MCF 10A (cell line): ENCODE measurements around the gene SLC5A1. TPM values are rescaled to one million over a fixed set of nuclear protein-coding genes. Genes with fewer than 3 reads are reported as not detected.

ENCODE experiments used
- BruUV-seq: library from RNA; stranded (reverse); fragments of 400-500 nt; replicated peaks from 2 replicates; lab custom pipeline; 2021; lab: Mats Ljungman, UMichigan
- CTCF ChIA-PET: fragments of 300-600 bp; sonication (Branson Sonifier 250); formaldehyde crosslinking; extraction: SDS; loops from one replicate; lab custom pipeline; 2021; ENCODE audit warnings: antibody characterized with exemption, inconsistent platforms; lab: Yijun Ruan, JAX
- POLR2A ChIA-PET: fragments of 300-600, 350-650 bp; sonication (Branson Sonifier 250); formaldehyde crosslinking; extraction: SDS; loops from one replicate; lab custom pipeline; 2020; ENCODE audit warnings: antibody characterized with exemption, inconsistent platforms; lab: Yijun Ruan, JAX
- DNase-seq: peaks from one replicate; pipeline ENCODE4 v3.0.0-alpha.2; 2018; ENCODE audit not compliant: unreplicated experiment
- H3K27ac Mint-ChIP-seq: one replicate; pipeline ENCODE4 v1.8.0; 2022; ENCODE audit warnings: mild to moderate bottlenecking, low read depth, mixed read lengths; ENCODE audit not compliant: unreplicated experiment
- H3K27me3 Mint-ChIP-seq: one replicate; pipeline ENCODE4 v1.8.0; 2022; ENCODE audit warnings: mixed read lengths; ENCODE audit not compliant: insufficient read depth, unreplicated experiment
- H3K36me3 Mint-ChIP-seq: one replicate; pipeline ENCODE4 v1.8.0; 2022; ENCODE audit warnings: mild to moderate bottlenecking, moderate library complexity, mixed read lengths; ENCODE audit not compliant: insufficient read depth, unreplicated experiment
- H3K4me1 Mint-ChIP-seq: one replicate; pipeline ENCODE4 v1.8.0; 2022; ENCODE audit warnings: mixed read lengths; ENCODE audit not compliant: insufficient read depth, unreplicated experiment
- H3K4me3 Mint-ChIP-seq: one replicate; pipeline ENCODE4 v1.8.0; 2022; ENCODE audit warnings: mild to moderate bottlenecking, moderate library complexity, mixed read lengths; ENCODE audit not compliant: unreplicated experiment
- H3K9me3 Mint-ChIP-seq: one replicate; pipeline ENCODE4 v1.8.0; 2022; ENCODE audit warnings: mixed read lengths; ENCODE audit not compliant: unreplicated experiment
- CTCF ChIP-seq: fragments of 200-600 bp; IDR thresholded peaks from one replicate; pipeline ENCODE4 v1.8.0; 2022; ENCODE audit warnings: antibody characterized with exemption, mild to moderate bottlenecking; ENCODE audit not compliant: unreplicated experiment
- intact Hi-C: fragments of 100-400 bp; cut with micrococcal nuclease; formaldehyde crosslinking; loops from 2 replicates; pipeline ENCODE4 v1.14.1; 2022
- total RNA-seq: library from RNA; stranded (reverse); gene quantifications from 2 replicates; pipeline ENCODE4 v1.2.3, GENCODE V29; 2022

Gene SLC5A1
- total RNA-seq, 1 experiment from 2014 or later = not detected

- intact Hi-C loops = no loop called here
- no peak overlapping the region for H3K4me3 Mint-ChIP-seq
- H3K27ac Mint-ChIP-seq = no peak overlapping the region
- no peaks in the 10 kb centered on the region for H3K9me3 Mint-ChIP-seq
- peaks cover 8% of the 10 kb centered on the region for H3K27me3 Mint-ChIP-seq
- CTCF ChIA-PET = interaction anchor here (1.2 kb wide), 1 partner anchor 54 kb away, joined by 4 read pairs; no protein-coding TSS in a partner anchor
- peaks cover 16% of the 10 kb centered on the region for H3K4me1 Mint-ChIP-seq
- no peaks in the 10 kb centered on the region for H3K36me3 Mint-ChIP-seq
- DNase-seq = peak; percentile 60
- POLR2A ChIA-PET = no interaction called here
- TF ChIP-seq CTCF = no peak
- BruUV-seq = no TSS peak
Measured at GRCh38 chr22:32024796-32025195, 18.3 kb upstream of the SLC5A1 start.

- no TSS peak for BruUV-seq
- CTCF ChIA-PET = interaction anchor here (0.6 to 1.1 kb wide), 3 partner anchors 25 to 60 kb away, joined by 3 to 5 read pairs (median 3); no protein-coding TSS in a partner anchor
- Mint-ChIP-seq H3K36me3 (no peaks in the 10 kb centered on the region), H3K27me3 (peaks cover 13% of the 10 kb centered on the region), H3K4me1 (no peaks in the 10 kb centered on the region), H3K9me3 (no peaks in the 10 kb centered on the region), H3K4me3 (no peak overlapping the region), H3K27ac (no peak overlapping the region)
- POLR2A ChIA-PET = no interaction called here
- TF ChIP-seq CTCF = no peak
- DNase-seq = no peak
- intact Hi-C loops = no loop called here
Measured at GRCh38 chr22:32030518-32031247, 12.4 kb upstream of the SLC5A1 start.

GRCh38 chr22:32031466-32031865 is 11.6 kb upstream of the SLC5A1 start:
- no peak overlapping the region for H3K27ac Mint-ChIP-seq
- H3K4me3 Mint-ChIP-seq = no peak overlapping the region
- no peak for DNase-seq
- no peak for TF ChIP-seq CTCF
- H3K36me3 Mint-ChIP-seq = no peaks in the 10 kb centered on the region
- no TSS peak for BruUV-seq
- intact Hi-C loops = no loop called here
- ChIA-PET POLR2A (interaction anchor here (0.8 to 0.9 kb wide), 2 partner anchors 11 to 19 kb away, joined by 3 to 4 read pairs; no protein-coding TSS in a partner anchor), CTCF (interaction anchor here (0.6 to 1.1 kb wide), 2 partner anchors 9 to 50 kb away, joined by 3 to 4 read pairs; no protein-coding TSS in a partner anchor)
- H3K4me1 Mint-ChIP-seq = no peaks in the 10 kb centered on the region
- peaks cover 18% of the 10 kb centered on the region for H3K27me3 Mint-ChIP-seq
- H3K9me3 Mint-ChIP-seq = no peaks in the 10 kb centered on the region

- H3K27ac Mint-ChIP-seq = no peak overlapping the region
- CTCF ChIA-PET = no interaction called here
Measured at GRCh38 chr22:32034275-32034674, 8.8 kb upstream of the SLC5A1 start.

More at GRCh38 chr22:32034275-32034674, 8.8 kb upstream of the SLC5A1 start:
- no peaks in the 10 kb centered on the region for H3K4me1 Mint-ChIP-seq
- peaks cover 41% of the 10 kb centered on the region for H3K27me3 Mint-ChIP-seq
- no peaks in the 10 kb centered on the region for H3K9me3 Mint-ChIP-seq
- no peak for TF ChIP-seq CTCF
- no peak for DNase-seq
- no peak overlapping the region for H3K4me3 Mint-ChIP-seq
- no peaks in the 10 kb centered on the region for H3K36me3 Mint-ChIP-seq
- POLR2A ChIA-PET = no interaction called here
- intact Hi-C loops = no loop called here
- BruUV-seq = no TSS peak
